Measurements from ENCODE around the gene GARIN5B. TPM values are rescaled to one million over a fixed set of nuclear protein-coding genes. Genes with fewer than 3 reads are reported as not detected.

The GARIN5B gene
- total and polyA plus RNA-seq, 2 of the 13 experiments (the other 11 are each of a cell fraction or from before 2014, with no cell fraction given): not detected

DNA sequence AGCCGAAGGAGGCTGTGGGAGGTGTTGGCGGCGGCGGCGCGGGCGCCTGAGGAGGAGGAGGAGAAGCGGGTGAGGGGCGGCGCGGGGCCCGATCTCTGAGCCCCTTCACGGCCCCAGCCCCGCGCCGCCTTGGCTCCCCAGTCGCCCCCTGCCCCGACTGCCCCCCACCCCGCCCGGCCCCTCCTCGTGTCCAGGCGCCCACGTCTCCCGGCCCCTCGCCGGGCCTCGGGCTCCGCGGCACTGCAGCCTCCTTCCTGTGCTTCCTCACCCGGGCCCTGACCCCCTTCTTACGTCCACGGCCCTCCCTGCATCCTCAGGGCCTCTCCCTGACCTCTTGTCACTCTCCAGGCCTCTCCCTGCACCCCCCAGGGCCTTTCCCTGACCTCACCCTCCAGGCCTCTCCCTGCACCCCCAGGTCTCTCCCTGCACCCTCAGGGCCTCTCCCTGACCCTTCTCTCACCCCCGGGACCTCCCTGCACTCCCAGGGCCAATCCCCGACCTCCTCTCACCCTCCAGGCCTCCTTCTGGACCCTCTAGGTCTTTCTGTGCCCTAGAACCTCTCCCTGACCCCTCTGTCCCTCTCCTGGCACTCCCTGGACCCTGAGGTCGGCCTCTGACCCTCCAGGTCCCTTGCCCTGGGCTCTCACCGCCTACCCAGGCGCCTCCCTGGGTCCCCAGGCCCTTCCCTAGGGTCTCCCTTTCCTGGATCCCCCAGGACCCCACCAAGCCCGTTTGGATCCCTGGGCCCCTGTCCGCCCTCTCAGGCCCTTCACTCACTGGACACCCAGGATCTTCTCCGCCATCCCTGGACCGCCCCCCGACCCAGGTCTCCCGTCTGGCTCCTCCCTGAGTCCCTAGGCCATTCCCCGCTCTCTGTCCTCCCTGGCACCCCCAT lies 22.9 kb downstream of the GARIN5B start:
- 1% methylated on average over 17 of the region's 44 CpGs for WGBS (ENCODE audit: low lambda C conversion rate)
- peaks cover 3% of the 10 kb centered on the region; the same call in 1 of the 2 replicates for H4K20me1 ChIP-seq (ENCODE audit: insufficient read depth, low read length)
- peaks cover 5% of the 10 kb centered on the region for H3K79me2 ChIP-seq (ENCODE audit: insufficient read depth, low read length)
- ATAC-seq: peak; percentile 0; the same call in 1 of the 3 replicates
- ChIA-PET CTCF (ENCODE audit: low intra/inter-chr PET ratio, low total read pairs) (interaction anchor here (1.1 kb wide), 1 partner anchor 38 kb away, joined by 3 read pairs; no protein-coding TSS in a partner anchor), POLR2A (interaction anchor here (0.7 to 2.0 kb wide), 28 partner anchors 9 to 314 kb away, joined by 3 to 20 read pairs (median 4); partner anchors contain the start of genes DNAAF3, GARIN5B, HSPBP1 and ISOC2)
- peak overlapping the region; percentile 81 for H3K4me2 ChIP-seq (ENCODE audit: low read depth, low read length)
- no peak overlapping the region for H2AFZ ChIP-seq (ENCODE audit: low read length)
- peak overlapping the region; percentile 75 for H3K27ac ChIP-seq (ENCODE audit: extremely low read length, insufficient read depth, low read length)
- in situ Hi-C loops (cut with HindIII; ENCODE audit: extremely low pct_ligation_motif_present, low pct_unique_long_range_greater_than_20kb) (no loop called here), intact Hi-C loops (cut with micrococcal nuclease; ENCODE audit: unreplicated experiment) (loop anchor here (1.0 to 5.0 kb wide), 2 partner anchors 39 to 772 kb away; no protein-coding TSS in a partner anchor)
- peak overlapping the region; percentile 82 to 99 (median 91) for H3K4me3 ChIP-seq (replicated peaks in 1 of 3; ENCODE audit: insufficient read depth in 1 of 3, low read depth in 2 of 3, low read length in 3 of 3)
- H3K4me1 ChIP-seq (ENCODE audit: insufficient read depth, low read length): peaks cover 27% of the 10 kb centered on the region
- BruUV-seq (replicated peaks): no TSS peak
- FAIRE-seq: no peak
- H3K27me3 ChIP-seq (ENCODE audit: control insufficient read depth in 1 of 2, insufficient read depth in 2 of 2, low read length in 2 of 2): no peaks in the 10 kb centered on the region; a peak in 1 of 5 replicates
- H3K36me3 ChIP-seq (replicated peaks in 1 of 2; ENCODE audit: control insufficient read depth in 1 of 2, insufficient read depth in 2 of 2, low read length in 2 of 2): peaks cover 2 to 7% of the 10 kb centered on the region in 2 experiments; a peak in 3 of 5 replicates
- peak overlapping the region; percentile 95 for H3K9ac ChIP-seq (ENCODE audit: insufficient read depth, low read depth, low read length)
- H3K9me3 ChIP-seq (ENCODE audit: low read length): no peaks in the 10 kb centered on the region
- no peak for DNase-seq (ENCODE audit: low spot score)
- TF ChIP-seq ARNT2 (CRISPR knock-in tag; IDR thresholded peaks at IDR 0.05; ENCODE audit: low read depth) (no peak), EZH2 (conservative IDR thresholded peaks at IDR 0.05; ENCODE audit: low read depth, low read length) (no peak), ZFY (CRISPR knock-in tag; IDR thresholded peaks at IDR 0.05) (peak; percentile 60; the same call in 1 of the 2 replicates), BRD4 (CRISPR knock-in tag; IDR thresholded peaks at IDR 0.05) (no peak), JDP2 (CRISPR knock-in tag; IDR thresholded peaks at IDR 0.05; ENCODE audit: borderline replicate concordance) (no peak), KLF12 (CRISPR knock-in tag; IDR thresholded peaks at IDR 0.05; ENCODE audit: borderline replicate concordance) (0 out of 2 replicates have a peak, but pooled peaks have one; percentile 11), ZNF263 (CRISPR knock-in tag; IDR thresholded peaks at IDR 0.05) (peak; percentile 78), ZFX (CRISPR knock-in tag; IDR thresholded peaks at IDR 0.05; ENCODE audit: low read depth) (peak; percentile 45), CC2D1A (CRISPR knock-in tag; IDR thresholded peaks at IDR 0.05) (0 out of 2 replicates have a peak, but pooled peaks have one; percentile 28), HES4 (CRISPR knock-in tag; IDR thresholded peaks at IDR 0.05; ENCODE audit: borderline replicate concordance) (peak; percentile 78; the same call in 1 of the 2 replicates), SAP130 (CRISPR knock-in tag; IDR thresholded peaks at IDR 0.05; ENCODE audit: low read depth) (0 out of 2 replicates have a peak, but pooled peaks have one; percentile 13), DPF2 (CRISPR knock-in tag; IDR thresholded peaks at IDR 0.05; ENCODE audit: borderline replicate concordance, low read depth) (0 out of 2 replicates have a peak, but pooled peaks have one; percentile 8), KAT7 (CRISPR knock-in tag; IDR thresholded peaks at IDR 0.05; ENCODE audit: borderline replicate concordance) (0 out of 2 replicates have a peak, but pooled peaks have one; percentile 11), ZNF331 (CRISPR knock-in tag; IDR thresholded peaks at IDR 0.05) (0 out of 2 replicates have a peak, but pooled peaks have one; percentile 15), NCOA1 (CRISPR knock-in tag; IDR thresholded peaks at IDR 0.05) (peak; percentile 74; the same call in 1 of the 2 replicates), PHF8 (CRISPR knock-in tag; IDR thresholded peaks at IDR 0.05) (peak; percentile 26; the same call in 1 of the 2 replicates)
- TF ChIP-seq, protein P1, sequence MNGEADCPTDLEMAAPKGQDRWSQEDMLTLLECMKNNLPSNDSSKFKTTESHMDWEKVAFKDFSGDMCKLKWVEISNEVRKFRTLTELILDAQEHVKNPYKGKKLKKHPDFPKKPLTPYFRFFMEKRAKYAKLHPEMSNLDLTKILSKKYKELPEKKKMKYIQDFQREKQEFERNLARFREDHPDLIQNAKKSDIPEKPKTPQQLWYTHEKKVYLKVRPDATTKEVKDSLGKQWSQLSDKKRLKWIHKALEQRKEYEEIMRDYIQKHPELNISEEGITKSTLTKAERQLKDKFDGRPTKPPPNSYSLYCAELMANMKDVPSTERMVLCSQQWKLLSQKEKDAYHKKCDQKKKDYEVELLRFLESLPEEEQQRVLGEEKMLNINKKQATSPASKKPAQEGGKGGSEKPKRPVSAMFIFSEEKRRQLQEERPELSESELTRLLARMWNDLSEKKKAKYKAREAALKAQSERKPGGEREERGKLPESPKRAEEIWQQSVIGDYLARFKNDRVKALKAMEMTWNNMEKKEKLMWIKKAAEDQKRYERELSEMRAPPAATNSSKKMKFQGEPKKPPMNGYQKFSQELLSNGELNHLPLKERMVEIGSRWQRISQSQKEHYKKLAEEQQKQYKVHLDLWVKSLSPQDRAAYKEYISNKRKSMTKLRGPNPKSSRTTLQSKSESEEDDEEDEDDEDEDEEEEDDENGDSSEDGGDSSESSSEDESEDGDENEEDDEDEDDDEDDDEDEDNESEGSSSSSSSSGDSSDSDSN (CRISPR knock-in tag; IDR thresholded peaks at IDR 0.05): peak; percentile 34; the same call in 1 of the 2 replicates
- TF ChIP-seq, protein P2, sequence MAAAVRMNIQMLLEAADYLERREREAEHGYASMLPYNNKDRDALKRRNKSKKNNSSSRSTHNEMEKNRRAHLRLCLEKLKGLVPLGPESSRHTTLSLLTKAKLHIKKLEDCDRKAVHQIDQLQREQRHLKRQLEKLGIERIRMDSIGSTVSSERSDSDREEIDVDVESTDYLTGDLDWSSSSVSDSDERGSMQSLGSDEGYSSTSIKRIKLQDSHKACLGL (CRISPR knock-in tag; IDR thresholded peaks at IDR 0.05): peak; percentile 62; the same call in 1 of the 2 replicates
- TF ChIP-seq, protein P3, sequence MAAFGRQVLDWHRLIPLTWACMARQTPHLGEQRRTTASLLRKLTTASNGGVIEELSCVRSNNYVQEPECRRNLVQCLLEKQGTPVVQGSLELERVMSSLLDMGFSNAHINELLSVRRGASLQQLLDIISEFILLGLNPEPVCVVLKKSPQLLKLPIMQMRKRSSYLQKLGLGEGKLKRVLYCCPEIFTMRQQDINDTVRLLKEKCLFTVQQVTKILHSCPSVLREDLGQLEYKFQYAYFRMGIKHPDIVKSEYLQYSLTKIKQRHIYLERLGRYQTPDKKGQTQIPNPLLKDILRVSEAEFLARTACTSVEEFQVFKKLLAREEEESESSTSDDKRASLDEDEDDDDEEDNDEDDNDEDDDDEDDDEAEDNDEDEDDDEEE (CRISPR knock-in tag; IDR thresholded peaks at IDR 0.05): 0 out of 2 replicates have a peak, but pooled peaks have one; percentile 19
